ENCODE data around the gene DUS1L.

DUS1L gene

GRCh38 chr17:82065638-82066303, at the start of gene DUS1L:
Gene DUS1L (minus strand): TSS chr17:82065804. CDS start chr17:82065059, 745 bp downstream.
- peak in 1 of 2 donors; percentile 64 for DNase-seq (ENCODE audit: extremely low read depth in 1 of 2, low read depth in 1 of 2)

GRCh38 chr17:82114872-82115271, 49.3 kb upstream of the DUS1L start:
- DNase-seq (ENCODE audit: extremely low read depth in 1 of 2, low read depth in 1 of 2): no peak

GRCh38 chr17:82114447-82114846, 48.8 kb upstream of the DUS1L start:
- no peak for DNase-seq (ENCODE audit: extremely low read depth in 1 of 2, low read depth in 1 of 2)

GRCh38 chr17:82113941-82114340, 48.3 kb upstream of the DUS1L start:
- no peak for DNase-seq (ENCODE audit: extremely low read depth in 1 of 2, low read depth in 1 of 2)

- DNase-seq (ENCODE audit: extremely low read depth in 1 of 2, low read depth in 1 of 2): no peak
Observed at GRCh38 chr17:82113422-82113821, 47.8 kb upstream of the DUS1L start.

GRCh38 chr17:82112914-82113311, 47.3 kb upstream of the DUS1L start:
- DNase-seq (ENCODE audit: extremely low read depth in 1 of 2, low read depth in 1 of 2): no peak

GRCh38 chr17:82112181-82112913, 46.7 kb upstream of the DUS1L start:
- DNase-seq (ENCODE audit: extremely low read depth in 1 of 2, low read depth in 1 of 2): no peak

- DNase-seq (ENCODE audit: extremely low read depth in 1 of 2, low read depth in 1 of 2): no peak
Observed at GRCh38 chr17:82110298-82110697, 44.7 kb upstream of the DUS1L start.

GRCh38 chr17:82108961-82109475, 43.4 kb upstream of the DUS1L start:
- DNase-seq (ENCODE audit: extremely low read depth in 1 of 2, low read depth in 1 of 2): no peak

- DNase-seq (ENCODE audit: extremely low read depth in 1 of 2, low read depth in 1 of 2): no peak
Observed at GRCh38 chr17:82108496-82108945, 42.9 kb upstream of the DUS1L start.

GRCh38 chr17:82108038-82108437, 42.4 kb upstream of the DUS1L start:
- DNase-seq (ENCODE audit: extremely low read depth in 1 of 2, low read depth in 1 of 2): no peak

- no peak for DNase-seq (ENCODE audit: extremely low read depth in 1 of 2, low read depth in 1 of 2)
Observed at GRCh38 chr17:82107341-82107860, 41.8 kb upstream of the DUS1L start.

GRCh38 chr17:82106688-82107305, 41.2 kb upstream of the DUS1L start:
- no peak for DNase-seq (ENCODE audit: extremely low read depth in 1 of 2, low read depth in 1 of 2)

GRCh38 chr17:82105882-82106687, 40.5 kb upstream of the DUS1L start:
- DNase-seq (ENCODE audit: extremely low read depth in 1 of 2, low read depth in 1 of 2): peak in 1 of 2 donors; percentile 30

- no peak for DNase-seq (ENCODE audit: extremely low read depth in 1 of 2, low read depth in 1 of 2)
Observed at GRCh38 chr17:82105417-82105881, 39.8 kb upstream of the DUS1L start.

- DNase-seq (ENCODE audit: extremely low read depth in 1 of 2, low read depth in 1 of 2): no peak
Observed at GRCh38 chr17:82104797-82105416, 39.3 kb upstream of the DUS1L start.

- no peak for DNase-seq (ENCODE audit: extremely low read depth in 1 of 2, low read depth in 1 of 2)
Observed at GRCh38 chr17:82103553-82104451, 38.2 kb upstream of the DUS1L start.

GRCh38 chr17:82101767-82102679, 36.4 kb upstream of the DUS1L start:
- no peak for DNase-seq (ENCODE audit: extremely low read depth in 1 of 2, low read depth in 1 of 2)
